HCEC 1CT (cell line): Measurements from ENCODE around the gene CXXC5.

Source experiments
- DNase-seq: peaks from one replicate; pipeline ENCODE4 v3.0.0-alpha.2; 2017

The CXXC5 gene

GRCh38 chr5:139667001-139667729 is 19.0 kb downstream of the CXXC5 start:
- DNase-seq: no peak

DNA sequence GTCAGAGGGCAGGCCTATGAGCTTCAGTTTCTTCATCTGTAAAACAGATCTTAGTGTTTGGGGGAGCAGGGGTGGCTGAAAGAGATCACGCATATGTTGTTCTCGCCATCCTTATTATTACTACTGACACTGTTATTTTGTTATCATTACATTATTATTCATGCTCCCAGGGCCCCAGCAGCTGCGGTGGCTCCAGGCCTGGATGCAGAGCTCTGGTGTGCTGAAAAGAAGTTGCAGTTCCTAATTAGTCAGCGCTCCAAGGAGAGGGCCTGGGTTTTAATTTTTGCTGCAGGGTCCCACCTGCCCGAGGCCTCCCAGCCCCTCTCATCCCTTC is 19.5 kb downstream of the CXXC5 start:
- peak; percentile 48 for DNase-seq

DNA sequence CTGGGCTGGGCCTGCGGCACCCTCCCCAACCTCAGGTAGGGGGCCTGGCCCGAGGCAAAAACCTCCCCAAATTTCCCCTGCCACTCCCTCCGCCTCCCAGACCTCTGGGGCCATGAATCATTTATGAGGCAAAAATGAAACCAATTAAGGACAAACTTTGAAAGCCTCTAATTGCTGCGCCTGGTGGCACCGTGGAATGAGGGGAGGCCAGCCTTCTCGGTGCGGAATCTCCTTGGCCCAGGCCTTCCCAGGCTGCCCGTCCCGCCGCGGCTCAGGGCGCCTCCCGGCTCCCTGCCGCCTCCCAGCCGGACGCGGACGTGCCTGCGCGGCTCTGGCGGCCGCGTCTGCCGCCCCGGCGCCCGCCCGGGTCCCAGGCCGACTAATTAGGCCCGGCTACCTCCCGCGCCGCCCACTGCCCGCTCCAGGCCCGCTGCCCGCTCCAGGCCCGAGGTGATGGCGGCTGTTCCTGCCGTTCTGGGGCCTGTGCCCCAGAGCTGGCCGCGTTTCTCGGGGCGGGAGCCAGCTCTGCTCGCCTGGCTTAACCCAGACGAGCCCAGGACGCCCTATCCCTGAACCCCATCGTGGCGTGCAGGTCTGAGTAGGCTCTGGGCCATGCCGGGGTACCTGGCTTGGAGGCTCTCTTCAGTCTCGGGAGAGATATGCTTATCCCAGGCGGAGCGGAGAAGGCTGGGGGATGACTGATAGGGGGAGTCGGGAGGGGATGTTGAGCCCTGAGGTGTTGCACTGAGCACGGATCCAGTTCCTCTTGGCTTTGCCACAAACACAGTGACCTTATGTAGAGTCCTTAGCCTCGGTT is 20.1 kb downstream of the CXXC5 start:
- peak; percentile 32 for DNase-seq

GRCh38 chr5:139668924-139669661 is 20.9 kb downstream of the CXXC5 start:
- no peak for DNase-seq

GRCh38 chr5:139669662-139670368 is 21.7 kb downstream of the CXXC5 start:
- DNase-seq: no peak

DNA sequence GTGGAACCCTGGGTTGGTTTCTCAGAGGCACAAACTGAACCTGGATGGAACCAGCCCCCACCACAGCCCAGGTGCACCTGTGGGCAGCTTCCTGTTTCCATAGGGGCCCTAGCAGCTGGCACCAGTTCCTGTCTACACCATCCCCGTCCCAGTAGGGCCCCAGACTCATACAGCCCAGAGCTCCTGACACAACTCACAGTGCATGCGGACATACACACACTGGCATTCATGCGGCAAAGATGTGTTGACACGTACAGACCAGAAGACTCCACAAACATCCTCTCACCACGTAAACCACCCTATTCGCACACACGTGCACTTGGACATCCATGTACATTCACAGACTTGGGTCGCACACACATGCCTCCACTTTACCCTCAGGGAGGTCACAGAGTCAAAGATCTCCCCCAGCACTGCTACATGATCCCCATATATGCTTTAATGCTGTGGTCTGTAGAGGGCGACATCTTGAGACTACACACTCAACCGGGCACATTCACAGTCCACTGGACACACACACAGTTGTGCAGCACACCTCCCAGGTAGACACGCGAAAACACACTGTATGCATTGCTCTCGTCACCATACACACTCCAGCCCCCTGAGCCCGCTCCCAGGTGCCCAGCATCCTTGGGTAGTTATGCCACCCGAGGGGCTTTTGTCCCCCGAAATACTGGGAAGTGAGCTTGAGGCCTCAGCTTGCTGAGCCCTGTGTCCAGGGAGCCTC is 22.4 kb downstream of the CXXC5 start:
- no peak for DNase-seq

DNA sequence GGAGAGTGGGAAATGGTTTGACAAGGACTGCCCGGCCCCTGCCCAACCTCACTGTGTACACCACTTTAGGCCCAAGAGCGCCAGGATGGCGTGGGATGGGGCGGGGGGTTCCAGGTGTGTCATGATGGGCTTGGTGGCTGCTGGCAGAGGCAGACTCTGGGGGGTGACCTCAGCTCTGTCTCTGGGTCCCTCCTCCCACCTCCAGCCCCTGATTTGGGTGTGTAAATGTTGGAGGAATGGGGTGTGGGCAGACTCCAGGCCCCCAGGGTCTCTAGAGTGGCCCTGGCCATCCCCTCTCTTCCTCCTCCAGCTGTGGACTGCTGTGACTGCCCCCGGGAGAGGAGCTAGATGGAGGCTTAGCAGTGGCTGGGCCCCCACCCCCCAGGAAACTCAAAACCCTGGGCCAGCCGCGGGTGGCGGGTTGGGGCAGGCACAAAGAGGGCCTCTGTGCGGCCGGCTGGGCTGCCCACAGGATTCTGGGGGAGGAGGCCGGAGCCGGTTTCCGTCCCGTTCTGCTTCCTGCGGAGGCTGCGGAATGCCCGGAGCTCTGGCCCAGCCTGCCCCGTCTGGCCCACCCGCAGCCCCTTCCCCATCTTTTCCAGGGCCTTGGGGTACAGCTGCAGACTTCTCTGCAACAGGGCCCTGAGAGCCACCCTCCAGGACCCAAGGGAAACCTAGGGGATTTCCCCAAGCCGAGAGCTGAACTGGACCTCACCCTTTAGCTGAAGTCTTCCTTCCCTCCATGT is 23.1 kb downstream of the CXXC5 start:
- DNase-seq: no peak

DNA sequence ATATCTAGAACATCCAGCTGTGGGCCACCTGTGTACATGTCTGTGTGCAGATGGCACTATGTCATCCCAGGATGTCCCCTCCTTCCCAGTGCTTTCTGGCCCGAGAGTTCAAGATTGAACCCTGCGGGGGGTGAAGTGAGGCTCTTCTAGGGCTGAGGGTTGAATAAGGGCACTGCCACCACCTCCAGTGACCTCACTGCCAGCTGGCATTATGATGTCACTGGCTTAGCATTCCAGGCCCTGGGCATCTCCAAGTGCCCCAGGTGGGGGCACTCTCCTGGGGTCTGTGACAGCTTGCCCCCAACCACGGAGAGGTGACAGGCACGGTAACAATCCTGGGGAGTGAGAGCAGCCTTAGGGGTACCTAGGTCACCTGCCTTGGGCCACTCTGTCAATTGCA is 27.1 kb downstream of the CXXC5 start:
- DNase-seq: no peak

GRCh38 chr5:139675825-139676224 is 27.7 kb downstream of the CXXC5 start:
- no peak for DNase-seq

- DNase-seq: no peak
Measured at GRCh38 chr5:139676406-139676805, 28.3 kb downstream of the CXXC5 start.

DNA sequence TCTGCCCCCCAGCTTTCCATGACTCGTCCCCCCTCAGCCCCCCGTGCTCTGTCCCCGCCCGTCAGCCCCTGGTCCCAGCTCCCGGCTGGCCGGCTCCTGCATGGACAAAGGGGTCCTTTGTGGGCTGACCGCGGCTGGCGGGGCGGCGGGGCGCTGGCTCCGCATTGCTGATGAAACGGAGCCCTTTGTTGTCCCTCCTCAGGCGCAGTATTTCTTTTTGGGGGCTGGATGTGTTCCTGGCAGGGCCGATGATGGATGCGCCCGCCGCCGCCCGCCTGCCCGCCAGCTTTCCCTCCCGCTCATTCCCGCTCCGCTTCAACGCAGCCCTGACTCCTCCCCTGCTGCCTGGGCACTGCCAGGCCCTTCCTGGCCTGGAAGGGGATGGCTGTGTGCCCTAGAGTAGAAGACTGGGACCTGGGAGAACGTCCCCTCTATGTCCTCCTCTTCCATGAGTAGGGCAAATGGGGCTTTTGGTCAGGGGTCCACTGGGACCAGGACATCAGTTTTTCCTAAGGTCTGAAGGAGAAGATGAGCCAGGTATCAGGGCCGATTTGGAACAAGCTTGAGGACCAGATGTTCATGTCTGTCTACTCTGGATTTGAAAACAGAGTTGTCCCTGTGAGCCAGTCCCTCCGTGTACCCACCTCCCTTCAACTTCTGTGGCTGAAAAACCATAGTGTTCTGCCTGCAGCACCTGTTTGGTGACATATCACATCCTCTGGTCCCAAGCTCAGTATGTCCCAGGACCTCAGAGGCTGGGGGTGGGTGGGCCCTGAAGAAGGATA is 29.0 kb downstream of the CXXC5 start:
- no peak for DNase-seq

- no peak for DNase-seq
Measured at GRCh38 chr5:139677736-139678613, 29.8 kb downstream of the CXXC5 start.

- DNase-seq: no peak
Measured at GRCh38 chr5:139678751-139679750, 30.9 kb downstream of the CXXC5 start.

- DNase-seq: no peak
Measured at GRCh38 chr5:139680368-139681111, 32.4 kb downstream of the CXXC5 start.

DNA sequence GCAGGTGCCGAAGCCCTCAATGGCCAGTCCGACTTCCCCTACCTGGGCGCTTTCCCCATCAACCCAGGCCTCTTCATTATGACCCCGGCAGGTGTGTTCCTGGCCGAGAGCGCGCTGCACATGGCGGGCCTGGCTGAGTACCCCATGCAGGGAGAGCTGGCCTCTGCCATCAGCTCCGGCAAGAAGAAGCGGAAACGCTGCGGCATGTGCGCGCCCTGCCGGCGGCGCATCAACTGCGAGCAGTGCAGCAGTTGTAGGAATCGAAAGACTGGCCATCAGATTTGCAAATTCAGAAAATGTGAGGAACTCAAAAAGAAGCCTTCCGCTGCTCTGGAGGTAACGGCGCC is 32.9 kb downstream of the CXXC5 start:
- no peak for DNase-seq

GRCh38 chr5:139681466-139681865 is 33.3 kb downstream of the CXXC5 start:
- no peak for DNase-seq

DNA sequence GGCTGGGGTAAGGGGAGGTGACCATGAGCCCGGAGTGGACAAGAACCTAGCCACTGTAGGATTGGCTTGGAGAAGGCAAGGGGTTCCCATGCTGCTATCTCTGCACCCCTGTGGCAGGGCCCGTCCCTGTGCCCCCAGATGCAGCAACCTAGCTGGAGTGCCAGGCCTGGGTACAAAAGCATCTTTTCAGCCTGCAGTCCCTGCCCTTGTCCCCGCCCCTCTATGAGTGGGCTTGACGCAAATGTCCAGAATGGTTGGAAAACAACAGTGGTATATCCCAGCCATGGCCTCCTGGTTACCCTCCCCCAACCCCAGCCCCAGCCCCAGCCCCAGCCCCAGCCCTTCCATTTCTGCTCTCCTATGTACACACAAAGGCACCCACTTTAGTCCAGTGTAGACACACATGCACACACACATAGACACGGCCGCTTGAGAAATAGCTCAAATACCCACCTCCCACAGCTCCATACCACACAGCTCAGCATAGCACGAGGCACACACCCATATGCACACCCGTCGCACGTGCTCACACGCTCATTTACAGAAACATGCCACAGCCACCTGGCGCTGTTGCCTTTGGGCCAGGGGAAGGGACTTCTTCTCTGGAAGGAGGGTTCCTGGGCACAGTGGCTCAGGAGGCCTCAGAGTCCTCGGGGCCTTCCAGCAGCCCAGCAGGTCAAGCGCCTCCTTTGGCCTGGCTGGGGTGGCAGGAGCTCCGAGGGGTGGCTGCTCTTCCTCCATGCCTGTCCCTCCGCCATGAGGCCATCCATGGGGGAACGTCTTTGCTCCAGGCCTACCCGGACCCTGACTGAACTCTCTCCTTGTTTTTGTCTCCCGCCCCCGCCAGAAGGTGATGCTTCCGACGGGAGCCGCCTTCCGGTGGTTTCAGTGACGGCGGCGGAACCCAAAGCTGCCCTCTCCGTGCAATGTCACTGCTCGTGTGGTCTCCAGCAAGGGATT is 34.1 kb downstream of the CXXC5 start:
- DNase-seq: no peak
